SHP77 (cell line): Measurements from ENCODE around the gene RTCB.

Experiments used
- DNase-seq, 2 experiments: peaks; one replicate each; lab custom pipeline; 2025; lab: John Stamatoyannopoulos, UW

RTCB gene

GRCh38 chr22:32339190-32340012, 72.6 kb downstream of the RTCB start:
- no peak for DNase-seq

DNA sequence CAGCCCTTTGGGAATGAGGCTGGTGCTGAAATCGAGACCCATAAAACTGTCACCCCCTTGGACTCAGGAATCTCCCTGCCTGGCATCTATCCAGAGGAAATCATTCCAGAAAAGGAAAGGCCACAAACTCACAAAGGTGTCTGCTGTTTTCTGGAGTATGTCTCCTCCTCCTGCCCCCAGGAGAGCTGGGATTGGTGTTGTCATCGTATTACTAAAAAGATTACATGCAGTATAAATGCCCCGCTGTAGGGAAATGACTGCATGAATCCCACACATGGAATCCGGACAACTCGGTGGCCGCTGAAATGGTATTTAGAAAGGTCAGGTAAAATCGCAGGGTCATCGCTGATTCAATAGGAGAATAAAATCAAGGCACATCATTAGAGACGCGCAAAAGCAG, 73.3 kb downstream of the RTCB start:
- DNase-seq: no peak
